T-helper 1 cell treated with Interleukin-12 subunit alpha and Interleukin-12 subunit beta and Interleukin-4 antibody, amounts not matched to agents 30 μg/mL and 1 μg/mL, for 36 hours (primary cell): ENCODE data around the gene CKLF.

ENCODE experiments used
- H3K27ac Mint-ChIP-seq: one replicate; pipeline ENCODE4 v1.8.0; 2021; ENCODE audit warnings: mild to moderate bottlenecking, mixed read lengths
- H3K27me3 Mint-ChIP-seq: one replicate; pipeline ENCODE4 v1.8.0; 2021; ENCODE audit warnings: low read depth, mixed read lengths
- H3K36me3 Mint-ChIP-seq: one replicate; pipeline ENCODE4 v1.8.0; 2021; ENCODE audit warnings: low read depth, mixed read lengths
- H3K4me1 Mint-ChIP-seq: one replicate; pipeline ENCODE4 v1.8.0; 2021; ENCODE audit warnings: low read depth, mixed read lengths
- H3K4me3 Mint-ChIP-seq: one replicate; pipeline ENCODE4 v1.8.0; 2021; ENCODE audit warnings: mild to moderate bottlenecking, moderate library complexity, mixed read lengths
- H3K9me3 Mint-ChIP-seq: one replicate; pipeline ENCODE4 v1.8.0; 2021; ENCODE audit warnings: mixed read lengths

CKLF gene

GRCh38 chr16:66547101-66547989 is 5.0 kb upstream of the CKLF start:
- peaks cover 1% of the 10 kb centered on the region for H3K27me3 Mint-ChIP-seq
- peaks cover 15% of the 10 kb centered on the region for H3K36me3 Mint-ChIP-seq
- H3K4me3 Mint-ChIP-seq: no peak overlapping the region
- H3K9me3 Mint-ChIP-seq: no peaks in the 10 kb centered on the region
- peak overlapping the region; percentile 18 for H3K27ac Mint-ChIP-seq
- peaks cover 43% of the 10 kb centered on the region for H3K4me1 Mint-ChIP-seq

GRCh38 chr16:66548068-66548467 is 4.3 kb upstream of the CKLF start:
- H3K27ac Mint-ChIP-seq: peak overlapping the region; percentile 88
- H3K27me3 Mint-ChIP-seq: peaks cover 3% of the 10 kb centered on the region
- H3K4me3 Mint-ChIP-seq: peak overlapping the region; percentile 62
- peaks cover 44% of the 10 kb centered on the region for H3K4me1 Mint-ChIP-seq
- H3K36me3 Mint-ChIP-seq: peaks cover 21% of the 10 kb centered on the region
- no peaks in the 10 kb centered on the region for H3K9me3 Mint-ChIP-seq

GRCh38 chr16:66548868-66549267 is 3.5 kb upstream of the CKLF start:
- Mint-ChIP-seq H3K9me3 (no peaks in the 10 kb centered on the region), H3K4me3 (peak overlapping the region; percentile 62), H3K36me3 (peaks cover 29% of the 10 kb centered on the region), H3K27ac (peak overlapping the region; percentile 88), H3K4me1 (peaks cover 51% of the 10 kb centered on the region), H3K27me3 (peaks cover 3% of the 10 kb centered on the region)

GRCh38 chr16:66549284-66550131 is 2.9 kb upstream of the CKLF start, which contains the start of gene TK2:
TSS of gene TK2 (minus strand) at chr16:66550122. CDS start at chr16:66550061, 61 bp downstream.
- H3K27ac Mint-ChIP-seq: peak within 1 kb of the TSS; percentile 88
- H3K27me3 Mint-ChIP-seq: peaks cover 3% of the 10 kb centered on the region
- no peaks in the 10 kb centered on the region for H3K9me3 Mint-ChIP-seq
- peaks cover 34% of the 10 kb centered on the region for H3K36me3 Mint-ChIP-seq
- peak within 1 kb of the TSS; percentile 82 for H3K4me3 Mint-ChIP-seq
- H3K4me1 Mint-ChIP-seq: peaks cover 51% of the 10 kb centered on the region

- Mint-ChIP-seq H3K27me3 (peaks cover 3% of the 10 kb centered on the region), H3K9me3 (no peaks in the 10 kb centered on the region), H3K4me1 (peaks cover 69% of the 10 kb centered on the region), H3K27ac (peak overlapping the region; percentile 97), H3K36me3 (peaks cover 48% of the 10 kb centered on the region), H3K4me3 (peak overlapping the region; percentile 99)
Observed at GRCh38 chr16:66551348-66551759, 1.0 kb upstream of the CKLF start.

GRCh38 chr16:66551788-66552285 is 539 bp upstream of the CKLF start:
- Mint-ChIP-seq H3K9me3 (no peaks in the 10 kb centered on the region), H3K4me3 (peak overlapping the region; percentile 99), H3K27me3 (peaks cover 3% of the 10 kb centered on the region), H3K36me3 (peaks cover 49% of the 10 kb centered on the region), H3K27ac (peak overlapping the region; percentile 97), H3K4me1 (peaks cover 70% of the 10 kb centered on the region)

- H3K27me3 Mint-ChIP-seq: peaks cover 3% of the 10 kb centered on the region
- no peaks in the 10 kb centered on the region for H3K9me3 Mint-ChIP-seq
- peak overlapping the region; percentile 97 for H3K27ac Mint-ChIP-seq
- peaks cover 47% of the 10 kb centered on the region for H3K36me3 Mint-ChIP-seq
- peaks cover 64% of the 10 kb centered on the region for H3K4me1 Mint-ChIP-seq
- peak overlapping the region; percentile 99 for H3K4me3 Mint-ChIP-seq
Observed at GRCh38 chr16:66553223-66553622, 847 bp downstream of the CKLF start.

GRCh38 chr16:66554021-66554420 is 1.6 kb downstream of the CKLF start:
- peaks cover 48% of the 10 kb centered on the region for H3K36me3 Mint-ChIP-seq
- H3K9me3 Mint-ChIP-seq: no peaks in the 10 kb centered on the region
- peak overlapping the region; percentile 99 for H3K4me3 Mint-ChIP-seq
- H3K4me1 Mint-ChIP-seq: peaks cover 64% of the 10 kb centered on the region
- peak overlapping the region; percentile 18 for H3K27ac Mint-ChIP-seq
- H3K27me3 Mint-ChIP-seq: peaks cover 3% of the 10 kb centered on the region

GRCh38 chr16:66554495-66554894 is 2.1 kb downstream of the CKLF start:
- H3K27me3 Mint-ChIP-seq: peaks cover 3% of the 10 kb centered on the region
- H3K4me1 Mint-ChIP-seq: peaks cover 66% of the 10 kb centered on the region
- H3K27ac Mint-ChIP-seq: peak overlapping the region; percentile 18
- H3K9me3 Mint-ChIP-seq: no peaks in the 10 kb centered on the region
- peak overlapping the region; percentile 99 for H3K4me3 Mint-ChIP-seq
- peaks cover 51% of the 10 kb centered on the region for H3K36me3 Mint-ChIP-seq

- Mint-ChIP-seq H3K36me3 (peaks cover 62% of the 10 kb centered on the region), H3K27ac (peak overlapping the region; percentile 46), H3K27me3 (no peaks in the 10 kb centered on the region), H3K9me3 (no peaks in the 10 kb centered on the region), H3K4me3 (peak overlapping the region; percentile 5), H3K4me1 (peaks cover 65% of the 10 kb centered on the region)
Observed at GRCh38 chr16:66560107-66560506, 7.7 kb downstream of the CKLF start.

GRCh38 chr16:66561381-66562080 is 9.2 kb downstream of the CKLF start:
- H3K36me3 Mint-ChIP-seq: peaks cover 60% of the 10 kb centered on the region
- H3K4me1 Mint-ChIP-seq: peaks cover 58% of the 10 kb centered on the region
- H3K9me3 Mint-ChIP-seq: no peaks in the 10 kb centered on the region
- H3K4me3 Mint-ChIP-seq: peak overlapping the region; percentile 72
- H3K27me3 Mint-ChIP-seq: no peaks in the 10 kb centered on the region
- H3K27ac Mint-ChIP-seq: peak overlapping the region; percentile 80

- Mint-ChIP-seq H3K4me1 (peaks cover 57% of the 10 kb centered on the region), H3K36me3 (peaks cover 68% of the 10 kb centered on the region), H3K27ac (peak overlapping the region; percentile 29), H3K4me3 (peak overlapping the region; percentile 23), H3K27me3 (no peaks in the 10 kb centered on the region), H3K9me3 (no peaks in the 10 kb centered on the region)
Observed at GRCh38 chr16:66562409-66562808, 10.0 kb downstream of the CKLF start.

GRCh38 chr16:66562986-66563385 is 10.6 kb downstream of the CKLF start:
- Mint-ChIP-seq H3K27me3 (no peaks in the 10 kb centered on the region), H3K4me1 (peaks cover 56% of the 10 kb centered on the region), H3K9me3 (no peaks in the 10 kb centered on the region), H3K4me3 (peak overlapping the region; percentile 3), H3K36me3 (peaks cover 71% of the 10 kb centered on the region), H3K27ac (peak overlapping the region; percentile 50)
